Measurements from ENCODE around the gene MRGPRF.

GRCh38 chr11:68956142-68956541, 56.9 kb downstream of the MRGPRF start:
- peak in 1 of 5 experiments; percentile 22 for TF ChIP-seq CTCF (IDR thresholded peaks at IDR 0.05)
- TF ChIP-seq EP300 (IDR thresholded peaks at IDR 0.05) = no peak
- no peak for TF ChIP-seq POLR2A (IDR thresholded peaks at IDR 0.05)
